Measurements from ENCODE around the gene MEGF11. TPM values are rescaled to one million over a fixed set of nuclear protein-coding genes. Genes with fewer than 3 reads are reported as not detected.

The MEGF11 gene
- total and polyA plus RNA-seq, 2 donors (not counting 1 experiment from before 2014, with no cell fraction given) = under 0.01 TPM; not detected in 1

- H3K4me3 ChIP-seq (replicated peaks in 1 of 4; ENCODE audit: control extremely low read depth in 1 of 4, insufficient read depth in 1 of 4, low read depth in 3 of 4, low read length in 4 of 4) = no peak overlapping the region
- peaks cover 3% of the 10 kb centered on the region for H4K20me1 ChIP-seq (ENCODE audit: control insufficient read depth, extremely low read depth, insufficient read depth, low read length)
- H3K9ac ChIP-seq (ENCODE audit: insufficient read depth, low read length) = no peak overlapping the region
- H3K9me3 ChIP-seq (ENCODE audit: control insufficient read depth, insufficient read depth, low read depth, low read length) = no peaks in the 10 kb centered on the region
- no peak for TF ChIP-seq CTCF (conservative IDR thresholded peaks at IDR 0.05 in 1 of 2, IDR thresholded peaks at IDR 0.05 in 1 of 2; ENCODE audit: low read depth in 1 of 2, low read length in 2 of 2)
- no peak for TF ChIP-seq EZH2 (IDR thresholded peaks at IDR 0.05; ENCODE audit: low read length, missing control alignments)
- H3K27me3 ChIP-seq (ENCODE audit: control insufficient read depth, insufficient read depth, low read length) = peaks cover 17% of the 10 kb centered on the region
- H3K36me3 ChIP-seq (ENCODE audit: control insufficient read depth, insufficient read depth, low read length) = no peaks in the 10 kb centered on the region
- H3K4me2 ChIP-seq (ENCODE audit: extremely low read depth, insufficient read depth, low read length) = no peak overlapping the region
- DNase-seq (ENCODE audit: low read depth in 2 of 2) = no peak
- no peaks in the 10 kb centered on the region for H3K79me2 ChIP-seq (ENCODE audit: control insufficient read depth, insufficient read depth, low read length)
- no peaks in the 10 kb centered on the region for H3K4me1 ChIP-seq (ENCODE audit: control insufficient read depth, extremely low read depth, insufficient read depth, low read length)
- H2AFZ ChIP-seq (ENCODE audit: low read length) = no peak overlapping the region
- H3K27ac ChIP-seq (ENCODE audit: insufficient read depth, low read length) = no peak overlapping the region
These were observed 260.3 kb downstream of the MEGF11 start for GRCh38 chr15:65993236-65993635.

- TF ChIP-seq EZH2 (IDR thresholded peaks at IDR 0.05; ENCODE audit: low read length, missing control alignments) (no peak), CTCF (conservative IDR thresholded peaks at IDR 0.05 in 1 of 2, IDR thresholded peaks at IDR 0.05 in 1 of 2; ENCODE audit: low read depth in 1 of 2, low read length in 2 of 2) (no peak)
- peaks cover 3% of the 10 kb centered on the region for H4K20me1 ChIP-seq (ENCODE audit: control insufficient read depth, extremely low read depth, insufficient read depth, low read length)
- no peak overlapping the region for H3K27ac ChIP-seq (ENCODE audit: insufficient read depth, low read length)
These were observed 261.6 kb downstream of the MEGF11 start for GRCh38 chr15:65991721-65992483.

GRCh38 chr15:65990298-65990981 lies 263.1 kb downstream of the MEGF11 start:
- Histone ChIP-seq H3K79me2 (ENCODE audit: control insufficient read depth, insufficient read depth, low read length) (no peaks in the 10 kb centered on the region), H2AFZ (ENCODE audit: low read length) (no peak overlapping the region), H4K20me1 (ENCODE audit: control insufficient read depth, extremely low read depth, insufficient read depth, low read length) (peaks cover 3% of the 10 kb centered on the region), H3K4me2 (ENCODE audit: extremely low read depth, insufficient read depth, low read length) (no peak overlapping the region), H3K36me3 (ENCODE audit: control insufficient read depth, insufficient read depth, low read length) (no peaks in the 10 kb centered on the region), H3K4me1 (ENCODE audit: control insufficient read depth, extremely low read depth, insufficient read depth, low read length) (no peaks in the 10 kb centered on the region), H3K9ac (ENCODE audit: insufficient read depth, low read length) (no peak overlapping the region), H3K4me3 (replicated peaks in 1 of 4; ENCODE audit: control extremely low read depth in 1 of 4, insufficient read depth in 1 of 4, low read depth in 3 of 4, low read length in 4 of 4) (no peak overlapping the region), H3K27me3 (ENCODE audit: control insufficient read depth, insufficient read depth, low read length) (peaks cover 14% of the 10 kb centered on the region), H3K27ac (ENCODE audit: insufficient read depth, low read length) (no peak overlapping the region), H3K9me3 (ENCODE audit: control insufficient read depth, insufficient read depth, low read depth, low read length) (no peaks in the 10 kb centered on the region)
- TF ChIP-seq CTCF (conservative IDR thresholded peaks at IDR 0.05 in 1 of 2, IDR thresholded peaks at IDR 0.05 in 1 of 2; ENCODE audit: low read depth in 1 of 2, low read length in 2 of 2) = no peak
- TF ChIP-seq EZH2 (IDR thresholded peaks at IDR 0.05; ENCODE audit: low read length, missing control alignments) = no peak
- DNase-seq (ENCODE audit: low read depth in 2 of 2) = no peak

More at GRCh38 chr15:65991721-65992483, 261.6 kb downstream of the MEGF11 start:
- Histone ChIP-seq H3K9me3 (ENCODE audit: control insufficient read depth, insufficient read depth, low read depth, low read length) (no peaks in the 10 kb centered on the region), H3K9ac (ENCODE audit: insufficient read depth, low read length) (no peak overlapping the region), H3K79me2 (ENCODE audit: control insufficient read depth, insufficient read depth, low read length) (no peaks in the 10 kb centered on the region), H3K4me3 (replicated peaks in 1 of 4; ENCODE audit: control extremely low read depth in 1 of 4, insufficient read depth in 1 of 4, low read depth in 3 of 4, low read length in 4 of 4) (no peak overlapping the region), H3K4me1 (ENCODE audit: control insufficient read depth, extremely low read depth, insufficient read depth, low read length) (no peaks in the 10 kb centered on the region), H3K36me3 (ENCODE audit: control insufficient read depth, insufficient read depth, low read length) (no peaks in the 10 kb centered on the region), H3K4me2 (ENCODE audit: extremely low read depth, insufficient read depth, low read length) (no peak overlapping the region), H2AFZ (ENCODE audit: low read length) (no peak overlapping the region), H3K27me3 (ENCODE audit: control insufficient read depth, insufficient read depth, low read length) (peaks cover 18% of the 10 kb centered on the region)
- DNase-seq (ENCODE audit: low read depth in 2 of 2) = no peak
